NCI-H2081 (cell line): ENCODE data around the gene ZNF3.
A peak's percentile ranks its signal among the peaks of the same experiment; 100 is the strongest.

ENCODE experiments used
- DNase-seq, 2 experiments: peaks; one replicate each; lab custom pipeline; 2025; lab: John Stamatoyannopoulos, UW

ZNF3 gene

GRCh38 chr7:100053215-100053614, 28.3 kb downstream of the ZNF3 start:
- peak; percentile 74 to 88 for DNase-seq

- no peak for DNase-seq
Observed at GRCh38 chr7:100051611-100052010, 29.9 kb downstream of the ZNF3 start.

GRCh38 chr7:100049441-100050291, 31.9 kb downstream of the ZNF3 start, which contains the start of gene ZSCAN21:
Gene ZSCAN21, plus strand, starts transcription at chr7:100049774. Its CDS starts 7,233 bp downstream, at chr7:100057007.
- DNase-seq, result peak; percentile 83 to 86

- DNase-seq, result no peak
Observed at GRCh38 chr7:100048680-100049079, 32.8 kb downstream of the ZNF3 start.

- DNase-seq, result no peak
Observed at GRCh38 chr7:100044718-100045117, 36.8 kb downstream of the ZNF3 start.

- no peak for DNase-seq
Observed at GRCh38 chr7:100040575-100040974, 40.9 kb downstream of the ZNF3 start.

GRCh38 chr7:100038326-100038725, 43.2 kb downstream of the ZNF3 start:
- DNase-seq, result no peak

GRCh38 chr7:100035876-100036275, 45.6 kb downstream of the ZNF3 start:
- no peak for DNase-seq

GRCh38 chr7:100034871-100035510, 46.5 kb downstream of the ZNF3 start:
- no peak for DNase-seq

- DNase-seq, result no peak
Observed at GRCh38 chr7:100033526-100033925, 48.0 kb downstream of the ZNF3 start.

- DNase-seq, result no peak
Observed at GRCh38 chr7:100029596-100029995, 51.9 kb downstream of the ZNF3 start.

GRCh38 chr7:100027197-100027596, 54.3 kb downstream of the ZNF3 start:
- DNase-seq, result no peak

GRCh38 chr7:100024020-100024619, 57.4 kb downstream of the ZNF3 start:
- DNase-seq, result no peak

GRCh38 chr7:100023526-100023925, 58.0 kb downstream of the ZNF3 start:
- DNase-seq, result no peak

- DNase-seq, result peak; percentile 81 to 92
Observed at GRCh38 chr7:100022621-100023020, 58.9 kb downstream of the ZNF3 start.

GRCh38 chr7:100021297-100021696, 60.2 kb downstream of the ZNF3 start:
- no peak for DNase-seq
